HG02885 (cell line): Measurements from ENCODE around the gene SIGLEC10.
"Not testable (repeated sequence)": the region's sequence is repeated elsewhere in the genome, so short reads cannot be mapped to it uniquely, and the experiment has no call there.

ENCODE experiments used
- ATAC-seq: cut with Tn5 transposase; IDR thresholded peaks from one replicate; pipeline ENCODE4 v1.9.1; 2021; ENCODE audit warnings: mild to moderate bottlenecking; ENCODE audit not compliant: unreplicated experiment, poor library complexity

The SIGLEC10 gene

DNA sequence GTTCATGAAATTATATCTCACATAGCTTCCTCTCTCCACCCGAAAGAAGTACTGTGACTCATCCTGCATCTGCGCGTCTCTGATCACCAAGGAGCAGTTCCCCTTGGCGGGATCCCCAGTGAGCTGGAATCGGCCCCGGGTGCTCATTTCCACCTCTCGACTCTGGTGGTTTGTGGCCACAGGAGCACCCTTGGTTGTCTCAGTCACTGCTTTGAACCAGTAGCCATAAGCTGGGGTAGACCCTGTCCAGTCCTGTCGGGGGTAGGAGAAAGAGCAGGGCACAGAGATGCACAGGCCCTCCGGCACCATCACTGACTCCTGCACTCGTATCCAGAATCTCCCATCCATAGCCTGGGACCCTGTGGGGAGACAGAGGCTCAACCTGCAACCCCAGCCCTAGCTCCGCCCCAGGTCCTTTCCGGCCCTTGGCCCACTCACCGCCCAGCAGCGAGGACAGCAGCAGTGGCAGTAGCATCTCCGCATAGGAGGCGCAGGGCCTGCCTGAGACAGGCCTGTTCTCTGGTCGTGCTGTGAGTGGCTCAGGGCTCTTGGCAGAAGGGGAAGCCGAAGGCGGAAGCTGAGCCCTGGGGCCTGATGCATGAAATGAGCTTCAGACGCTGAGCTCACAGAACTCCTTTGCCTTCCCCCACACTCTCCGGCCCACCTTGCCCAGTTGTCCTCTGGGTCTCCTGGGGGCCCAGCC is at the start of gene SIGLEC10:
Gene SIGLEC10, minus strand, starts transcription at position 536 of the 703 bp plus-strand sequence. Its CDS starts 61 bp downstream, at position 475.
- ATAC-seq = peak; percentile 76

- ATAC-seq = no peak
Measured at GRCh38 chr19:51466723-51467122, 49.3 kb upstream of the SIGLEC10 start.

- ATAC-seq = not testable (repeated sequence)
Measured at GRCh38 chr19:51463976-51464581, 46.6 kb upstream of the SIGLEC10 start.

DNA sequence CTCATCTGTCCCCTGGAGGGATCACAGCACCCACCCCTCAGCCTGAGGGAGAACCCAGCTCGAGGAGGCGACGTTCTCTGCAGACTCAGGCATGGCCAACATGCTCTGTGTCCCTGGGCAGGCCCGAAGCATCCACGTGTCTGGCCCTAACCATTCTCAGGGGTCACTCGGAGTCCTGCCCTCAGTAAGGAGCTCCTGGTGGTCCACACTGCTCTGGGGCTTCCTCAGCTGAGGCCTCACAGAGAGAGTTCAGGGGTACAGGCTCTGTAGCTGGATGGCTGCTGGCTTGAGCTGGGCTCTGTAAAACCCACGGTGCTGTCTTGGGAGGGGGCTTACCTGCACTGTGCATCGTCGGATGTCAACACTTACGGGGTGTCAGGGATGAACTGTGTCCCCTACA is 45.2 kb upstream of the SIGLEC10 start:
- no peak for ATAC-seq

- ATAC-seq = no peak
Measured at GRCh38 chr19:51462276-51462675, 44.8 kb upstream of the SIGLEC10 start.

DNA sequence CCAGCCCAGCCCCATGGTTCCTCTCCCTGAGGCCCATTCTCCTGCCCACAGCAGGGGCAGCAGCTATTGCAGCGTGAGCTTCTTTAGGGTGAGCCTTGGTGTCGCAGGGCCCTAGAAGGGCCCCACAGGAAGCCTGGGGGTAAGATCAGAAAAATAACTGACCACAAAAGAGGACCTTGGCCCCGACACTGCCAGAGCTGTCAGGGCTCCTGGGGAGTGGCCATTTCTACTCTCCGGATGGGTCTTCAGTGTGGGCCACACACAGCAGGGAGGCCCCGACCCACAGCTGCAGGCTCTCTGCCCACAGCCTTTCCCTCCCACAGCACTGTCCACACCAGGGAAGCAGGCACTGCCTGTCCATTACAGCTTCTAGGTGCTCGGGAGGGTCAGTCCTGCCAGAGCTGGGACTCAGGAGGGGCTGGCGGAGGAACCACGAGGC is 44.3 kb upstream of the SIGLEC10 start:
- no peak for ATAC-seq

GRCh38 chr19:51460164-51460992 is 42.9 kb upstream of the SIGLEC10 start:
- ATAC-seq = no peak

DNA sequence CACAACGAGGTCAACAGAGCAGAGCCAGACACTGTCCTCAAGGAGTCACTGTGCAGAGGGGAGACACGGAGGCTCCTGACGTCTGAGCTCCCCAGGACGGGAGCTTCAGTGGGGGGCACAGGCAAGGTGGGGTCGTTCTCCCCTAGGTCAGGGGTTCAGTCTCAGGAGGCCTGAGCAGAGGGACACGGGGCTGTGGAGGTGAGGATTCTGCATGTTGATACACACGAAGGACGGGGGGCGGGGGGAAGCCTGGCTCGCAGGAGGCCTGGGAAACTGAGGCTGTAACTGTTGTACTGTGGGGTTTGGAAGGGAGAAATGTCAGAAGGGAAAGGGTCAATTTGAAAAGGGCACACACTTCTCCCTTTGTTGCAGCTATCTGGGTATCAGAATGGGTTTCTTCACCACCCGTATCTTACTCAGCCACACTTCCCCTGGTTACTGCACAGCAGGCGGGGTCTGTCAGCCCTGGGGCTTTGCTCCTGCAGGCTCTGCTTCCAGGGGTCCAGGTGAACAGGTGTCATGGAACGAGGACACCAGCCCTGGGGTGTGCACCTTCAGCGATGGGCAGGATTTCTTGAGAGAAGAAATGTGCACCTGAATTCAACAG is 41.6 kb upstream of the SIGLEC10 start:
- no peak for ATAC-seq

GRCh38 chr19:51458051-51458645 is 40.7 kb upstream of the SIGLEC10 start, which contains the start of gene SIGLEC8:
Gene SIGLEC8, minus strand, starts transcription at chr19:51458454. Its CDS starts 67 bp downstream, at chr19:51458387.
- ATAC-seq = no peak

DNA sequence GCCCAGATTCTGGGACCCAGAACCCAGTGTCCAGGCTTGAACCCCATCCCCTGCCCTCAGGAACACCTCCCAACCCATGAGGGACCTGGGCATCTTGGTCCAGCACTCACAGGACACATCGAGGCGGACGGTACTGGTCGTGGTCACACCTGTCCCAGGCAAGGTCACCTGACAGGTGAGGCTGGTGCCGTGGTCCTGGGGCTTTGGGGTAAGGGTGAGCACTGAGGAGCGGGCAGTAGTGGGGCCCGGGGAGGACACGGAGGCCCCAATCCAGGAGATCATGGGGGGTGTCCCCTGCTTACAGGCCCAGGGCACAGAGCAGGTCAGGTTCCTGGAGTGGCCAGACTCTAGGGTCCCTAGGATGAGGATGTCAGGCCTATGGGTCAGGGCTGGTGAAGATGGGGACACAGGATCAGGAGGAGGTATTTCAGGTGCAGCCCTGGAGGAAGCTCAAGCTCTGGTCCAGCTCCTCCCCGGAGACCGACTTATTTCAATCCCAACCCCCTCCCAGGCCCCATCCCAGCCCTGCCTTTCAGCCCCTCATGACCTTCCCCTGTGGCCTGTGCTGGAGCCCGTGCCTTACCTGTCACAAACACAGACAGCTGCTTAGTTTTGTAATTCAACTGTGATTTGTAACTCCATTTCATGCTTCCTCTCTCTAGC is 40.0 kb upstream of the SIGLEC10 start:
- no peak for ATAC-seq

DNA sequence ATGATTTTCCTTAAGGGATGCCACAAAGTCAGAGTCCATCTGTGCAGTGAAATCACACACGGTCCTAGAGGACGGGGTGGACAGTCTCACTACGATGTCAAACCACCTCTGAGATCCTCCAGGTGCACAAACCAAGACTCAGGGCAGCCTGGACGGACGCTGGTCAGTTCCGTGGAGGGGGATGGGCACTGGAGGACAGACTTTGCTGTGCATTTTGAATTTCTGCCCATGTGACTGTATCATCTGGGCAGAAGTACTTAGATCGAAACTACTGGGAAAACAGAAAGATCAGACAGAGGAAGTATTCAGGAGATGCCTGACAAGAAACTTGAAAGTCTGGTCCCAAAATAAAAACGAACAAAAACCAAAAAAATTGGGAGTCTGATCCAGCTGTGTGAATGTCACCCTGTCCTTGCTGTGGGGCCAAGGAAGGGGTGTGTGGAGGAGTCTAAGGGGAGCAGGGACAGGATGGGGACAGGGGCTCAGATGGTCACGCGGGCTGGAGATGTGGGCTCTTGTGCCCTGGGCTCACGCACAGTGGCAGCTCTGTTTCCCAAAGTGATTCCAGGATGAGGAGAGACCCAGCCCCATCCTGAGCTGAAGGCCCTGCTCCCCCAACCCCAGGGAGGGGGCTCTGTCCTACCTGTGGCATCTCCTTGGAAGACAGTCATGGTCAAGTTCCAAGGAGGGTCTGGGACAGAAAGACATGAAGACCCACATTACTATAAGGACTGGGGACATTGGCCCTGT is 39.3 kb upstream of the SIGLEC10 start:
- no peak for ATAC-seq

DNA sequence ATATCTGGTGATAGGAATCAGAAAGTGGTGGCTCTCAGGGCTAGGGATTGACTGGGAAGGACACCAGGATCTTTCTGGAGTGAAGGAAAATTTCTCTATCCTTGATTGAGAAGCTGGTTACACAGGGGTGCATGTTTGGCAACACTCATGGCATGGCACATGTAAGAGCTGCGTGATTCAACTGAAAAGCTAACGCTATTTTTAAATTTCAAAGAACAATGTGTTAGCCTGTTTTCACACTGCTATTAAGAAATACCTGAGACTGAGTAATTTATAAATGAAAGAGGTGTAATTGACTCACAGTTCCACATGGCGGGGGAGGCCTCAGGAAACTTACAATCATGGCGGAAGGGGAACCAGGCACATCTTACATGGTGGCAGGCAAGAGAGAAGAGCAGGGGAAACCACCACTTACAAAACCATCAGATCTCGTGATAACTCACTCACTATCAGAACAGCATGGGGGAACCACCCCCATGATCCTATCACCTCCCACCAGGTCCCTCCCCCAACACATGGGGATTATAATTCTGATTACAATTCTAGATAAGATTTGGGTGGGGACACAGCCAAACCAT is 33.4 kb upstream of the SIGLEC10 start:
- no peak for ATAC-seq

GRCh38 chr19:51448411-51449016 is 31.1 kb upstream of the SIGLEC10 start:
- ATAC-seq = no peak

GRCh38 chr19:51448011-51448410 is 30.6 kb upstream of the SIGLEC10 start:
- no peak for ATAC-seq

DNA sequence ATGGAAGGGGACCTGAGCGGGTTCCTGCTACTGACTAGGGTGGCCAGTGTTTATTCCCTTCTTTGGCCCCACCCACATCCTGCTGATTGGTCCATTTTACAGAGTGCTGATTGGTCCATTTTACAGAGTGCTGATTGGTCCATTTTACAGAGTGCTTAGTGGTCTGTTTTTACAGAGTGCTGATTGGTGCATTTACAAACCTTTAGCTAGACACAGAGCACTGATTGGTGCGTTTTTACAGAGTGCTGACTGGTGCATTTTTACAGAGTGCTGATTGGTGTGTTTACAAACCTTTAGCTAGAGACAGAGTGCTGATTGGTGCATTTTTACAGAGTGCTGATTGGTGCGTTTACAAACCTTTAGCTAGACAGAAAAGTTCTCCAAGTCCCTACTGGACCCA is 30.1 kb upstream of the SIGLEC10 start:
- not testable (repeated sequence) for ATAC-seq

DNA sequence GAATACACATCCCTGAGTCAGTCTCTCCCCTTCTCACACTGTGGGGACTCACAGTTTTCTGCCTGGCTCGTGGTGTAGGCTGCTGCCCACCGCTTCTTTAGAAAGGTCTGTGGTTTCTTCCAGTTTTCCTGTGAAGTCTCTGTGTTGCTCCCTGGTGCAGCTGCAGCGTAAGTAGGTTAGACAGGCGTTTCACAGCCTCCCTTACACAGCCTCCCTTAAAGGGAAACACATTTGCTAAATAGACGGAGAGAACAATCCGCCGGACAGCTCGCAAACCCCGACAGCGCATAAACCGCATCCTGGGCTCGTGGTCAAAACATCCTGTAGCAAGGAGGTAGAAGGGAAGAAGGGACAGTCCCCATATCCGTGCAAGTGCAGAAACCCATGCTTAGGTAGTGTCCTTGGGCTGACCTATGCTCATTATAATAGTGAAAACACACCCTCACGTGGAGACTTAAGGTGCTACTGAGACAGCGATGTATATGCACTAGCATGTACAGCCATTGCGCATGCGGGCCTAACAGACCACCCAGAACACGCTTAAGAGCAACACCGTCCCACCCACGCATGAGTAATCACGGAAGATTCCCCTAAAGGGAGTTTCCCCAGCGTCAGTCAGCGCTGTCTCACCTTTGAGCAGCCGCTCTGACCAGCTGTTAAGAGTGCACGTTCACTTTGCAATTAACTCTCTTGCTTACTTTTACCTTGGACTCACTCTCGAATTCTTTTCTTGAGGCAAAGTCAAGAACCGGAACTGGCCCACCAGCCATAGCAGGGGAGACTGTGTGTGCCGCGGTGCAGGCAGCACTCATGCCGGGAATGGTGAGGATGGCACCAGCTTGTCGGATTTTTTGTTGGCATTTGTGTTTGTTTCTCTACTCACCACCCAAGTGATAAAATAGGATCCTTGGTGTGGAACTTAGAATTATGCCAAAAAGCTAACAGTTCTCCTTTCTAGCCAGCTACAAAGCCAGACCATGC is 24.3 kb upstream of the SIGLEC10 start:
- ATAC-seq = peak; percentile 89

DNA sequence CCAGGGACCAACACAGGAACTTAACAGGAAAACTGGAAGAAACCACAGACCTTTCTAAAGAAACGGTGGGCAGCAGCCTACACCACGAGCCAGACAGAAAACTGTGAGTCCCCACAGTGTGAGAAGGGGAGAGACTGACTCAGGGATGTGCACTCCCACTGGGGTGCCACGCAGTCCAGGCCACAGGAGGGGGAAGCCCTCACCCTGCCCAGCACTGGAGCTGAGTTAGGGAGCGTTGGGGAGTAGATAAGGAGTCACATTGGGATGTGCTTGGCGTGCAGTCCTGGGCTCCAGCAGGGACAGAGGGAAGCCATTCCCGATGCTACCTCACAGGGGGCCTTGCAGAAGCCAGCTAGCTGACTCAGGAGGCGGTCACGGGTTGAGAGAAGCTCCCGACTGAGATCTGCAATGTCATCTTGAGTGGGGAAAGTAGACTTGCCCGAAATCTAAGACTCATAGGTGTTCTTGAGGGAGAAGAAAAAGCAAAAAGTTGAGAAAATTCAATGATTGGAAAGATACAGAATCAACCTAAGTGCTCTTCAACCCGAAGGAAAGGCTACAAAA is 23.5 kb upstream of the SIGLEC10 start:
- no peak for ATAC-seq
